ENCODE data around the gene MMP14. TPM values are rescaled to one million over a fixed set of nuclear protein-coding genes. Genes with fewer than 3 reads are reported as not detected.
"Not testable (repeated sequence)": the region's sequence is repeated elsewhere in the genome, so short reads cannot be mapped to it uniquely, and the experiment has no call there.

The MMP14 gene
- total RNA-seq, 1 donor from 2014 or later: 490 TPM

- no peak for DNase-seq (ENCODE audit: extremely low spot score, unreplicated experiment)
- Mint-ChIP-seq H3K4me1 (ENCODE audit: unreplicated experiment) (no peaks in the 10 kb centered on the region), H3K4me3 (ENCODE audit: unreplicated experiment) (no peak overlapping the region), H3K27me3 (ENCODE audit: unreplicated experiment) (peaks cover 48% of the 10 kb centered on the region), H3K27ac (ENCODE audit: unreplicated experiment) (no peak overlapping the region), H3K9me3 (ENCODE audit: unreplicated experiment) (no peaks in the 10 kb centered on the region), H3K36me3 (ENCODE audit: unreplicated experiment) (no peaks in the 10 kb centered on the region)
- TF ChIP-seq CTCF (IDR thresholded peaks at IDR 0.05): no peak
Observed at GRCh38 chr14:22800346-22800745, 36.0 kb upstream of the MMP14 start.

GRCh38 chr14:22801716-22802115, 34.7 kb upstream of the MMP14 start:
- no peak overlapping the region for H3K27ac Mint-ChIP-seq (ENCODE audit: unreplicated experiment)
- H3K4me1 Mint-ChIP-seq (ENCODE audit: unreplicated experiment): no peaks in the 10 kb centered on the region
- TF ChIP-seq CTCF (IDR thresholded peaks at IDR 0.05): no peak
- no peaks in the 10 kb centered on the region for H3K9me3 Mint-ChIP-seq (ENCODE audit: unreplicated experiment)
- no peak for DNase-seq (ENCODE audit: extremely low spot score, unreplicated experiment)
- no peak overlapping the region for H3K4me3 Mint-ChIP-seq (ENCODE audit: unreplicated experiment)
- no peaks in the 10 kb centered on the region for H3K36me3 Mint-ChIP-seq (ENCODE audit: unreplicated experiment)
- H3K27me3 Mint-ChIP-seq (ENCODE audit: unreplicated experiment): peaks cover 38% of the 10 kb centered on the region

GRCh38 chr14:22802860-22803686, 33.3 kb upstream of the MMP14 start:
- peaks cover 31% of the 10 kb centered on the region for H3K27me3 Mint-ChIP-seq (ENCODE audit: unreplicated experiment)
- no peak overlapping the region for H3K27ac Mint-ChIP-seq (ENCODE audit: unreplicated experiment)
- TF ChIP-seq CTCF (IDR thresholded peaks at IDR 0.05): no peak
- H3K4me3 Mint-ChIP-seq (ENCODE audit: unreplicated experiment): no peak overlapping the region
- no peaks in the 10 kb centered on the region for H3K36me3 Mint-ChIP-seq (ENCODE audit: unreplicated experiment)
- no peaks in the 10 kb centered on the region for H3K9me3 Mint-ChIP-seq (ENCODE audit: unreplicated experiment)
- DNase-seq (ENCODE audit: extremely low spot score, unreplicated experiment): no peak
- no peaks in the 10 kb centered on the region for H3K4me1 Mint-ChIP-seq (ENCODE audit: unreplicated experiment)

GRCh38 chr14:22803687-22803974, 32.8 kb upstream of the MMP14 start:
- Mint-ChIP-seq H3K36me3 (ENCODE audit: unreplicated experiment) (no peaks in the 10 kb centered on the region), H3K27ac (ENCODE audit: unreplicated experiment) (no peak overlapping the region), H3K4me1 (ENCODE audit: unreplicated experiment) (no peaks in the 10 kb centered on the region), H3K27me3 (ENCODE audit: unreplicated experiment) (peaks cover 26% of the 10 kb centered on the region), H3K9me3 (ENCODE audit: unreplicated experiment) (no peaks in the 10 kb centered on the region), H3K4me3 (ENCODE audit: unreplicated experiment) (no peak overlapping the region)
- no peak for TF ChIP-seq CTCF (IDR thresholded peaks at IDR 0.05)
- no peak for DNase-seq (ENCODE audit: extremely low spot score, unreplicated experiment)

GRCh38 chr14:22805235-22805634, 31.1 kb upstream of the MMP14 start:
- not testable (repeated sequence) for DNase-seq (ENCODE audit: extremely low spot score, unreplicated experiment); H3K36me3 Mint-ChIP-seq (ENCODE audit: unreplicated experiment); H3K4me1 Mint-ChIP-seq (ENCODE audit: unreplicated experiment); H3K27ac Mint-ChIP-seq (ENCODE audit: unreplicated experiment); H3K4me3 Mint-ChIP-seq (ENCODE audit: unreplicated experiment); H3K9me3 Mint-ChIP-seq (ENCODE audit: unreplicated experiment)
- peaks cover 15% of the 10 kb centered on the region for H3K27me3 Mint-ChIP-seq (ENCODE audit: unreplicated experiment)
